SK-N-MC (cell line): ENCODE results near the gene FOXI2.

Experiments used
- EZH2 ChIP-seq: fragments of 200-600 bp; sonication (generic); IDR thresholded peaks from one replicate; pipeline ENCODE4 v1.6.1; 2017; ENCODE audit warnings: antibody characterized with exemption
- POLR2AphosphoS5 ChIP-seq: IDR thresholded peaks from 2 replicates; pipeline ENCODE4 v1.6.1; 2012; ENCODE audit warnings: mild to moderate bottlenecking, low read depth, low read length, borderline replicate concordance

DNA sequence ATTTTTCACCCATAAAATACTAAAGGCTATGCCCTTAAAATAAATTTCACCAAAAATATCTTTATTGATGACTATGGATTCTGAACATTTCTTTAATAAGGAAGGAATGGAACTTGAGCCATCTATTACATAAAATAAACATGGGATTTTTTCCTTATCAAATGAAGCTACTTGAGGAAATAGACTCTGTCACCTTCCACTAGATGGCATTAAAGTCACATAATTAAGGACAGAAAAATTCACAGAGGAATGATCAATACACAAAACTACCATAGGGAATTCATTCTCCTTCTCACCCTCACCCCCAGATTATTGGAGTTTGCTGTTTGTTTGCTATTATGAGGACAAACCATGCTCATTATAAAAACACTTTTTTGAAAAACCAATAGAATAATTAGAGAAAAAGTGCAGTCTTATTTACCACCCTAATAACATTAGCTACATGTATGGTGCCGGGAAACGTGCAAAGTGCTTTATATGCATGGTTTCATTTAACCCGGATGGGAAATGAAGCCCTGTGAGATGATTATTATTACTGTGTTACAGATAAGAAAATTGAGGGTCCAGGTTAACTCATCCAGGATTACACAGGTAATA lies 21.1 kb upstream of the FOXI2 start:
- TF ChIP-seq POLR2AphosphoS5: no peak
- no peak for TF ChIP-seq EZH2
